Stimulated activated CD4-positive, alpha-beta T cell treated with anti-CD3 and anti-CD28 coated beads, Interleukin-4, amount 100 ng/mL, for 1 hour (primary cell): ENCODE results near the gene LACC1.

Experiments
- DNase-seq: peaks from one replicate; pipeline ENCODE4 v3.0.0-alpha.2; 2020

The LACC1 gene

GRCh38 chr13:43894438-43894837, 14.7 kb downstream of the LACC1 start:
- no peak for DNase-seq

GRCh38 chr13:43895940-43896339, 16.2 kb downstream of the LACC1 start:
- DNase-seq: no peak

GRCh38 chr13:43905435-43906031, 25.8 kb downstream of the LACC1 start:
- no peak for DNase-seq

DNA sequence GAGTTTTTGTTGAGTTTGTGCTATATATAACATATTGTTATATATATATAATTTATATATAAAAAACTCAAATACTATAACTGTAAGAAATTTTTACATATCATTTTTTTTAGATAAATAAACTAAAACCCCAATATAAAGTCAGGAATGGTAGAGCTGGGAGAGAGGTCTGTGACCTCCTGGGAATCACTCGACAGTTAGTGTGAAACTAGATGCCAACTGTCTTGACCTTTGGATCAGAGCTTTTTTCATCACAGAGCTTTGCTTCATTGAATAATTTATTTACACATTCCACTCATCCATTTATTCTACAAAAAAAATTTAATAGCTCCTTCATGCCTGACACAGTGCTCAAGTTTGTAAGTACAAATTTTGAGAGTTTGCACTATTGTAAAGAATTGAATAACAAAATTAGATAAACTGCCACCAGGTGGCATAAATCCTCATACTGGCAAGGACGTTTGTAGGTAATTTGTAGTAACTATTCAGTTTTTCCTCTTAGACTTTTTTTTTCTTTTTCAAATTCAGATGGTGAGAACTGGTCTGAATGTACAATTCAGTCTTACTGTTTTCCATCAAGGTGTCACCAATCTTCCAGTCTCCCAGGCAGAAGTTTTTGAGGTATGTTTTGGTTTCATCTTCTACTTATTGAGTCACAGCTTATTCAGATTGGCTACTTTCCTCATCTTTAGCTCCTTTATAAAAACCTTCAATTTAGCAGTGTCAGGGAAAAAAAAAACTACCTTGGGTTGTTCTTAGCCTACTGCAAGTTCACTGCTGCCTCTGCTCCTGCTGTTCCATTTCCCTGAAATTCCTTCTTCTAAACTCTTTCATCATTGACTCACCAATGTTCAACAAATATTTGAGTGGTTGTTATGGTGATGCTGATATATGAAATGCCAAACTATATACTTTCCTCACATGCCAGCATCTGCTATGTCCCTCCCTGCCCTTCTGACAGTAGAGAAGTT, 28.7 kb downstream of the LACC1 start:
- no peak for DNase-seq

DNA sequence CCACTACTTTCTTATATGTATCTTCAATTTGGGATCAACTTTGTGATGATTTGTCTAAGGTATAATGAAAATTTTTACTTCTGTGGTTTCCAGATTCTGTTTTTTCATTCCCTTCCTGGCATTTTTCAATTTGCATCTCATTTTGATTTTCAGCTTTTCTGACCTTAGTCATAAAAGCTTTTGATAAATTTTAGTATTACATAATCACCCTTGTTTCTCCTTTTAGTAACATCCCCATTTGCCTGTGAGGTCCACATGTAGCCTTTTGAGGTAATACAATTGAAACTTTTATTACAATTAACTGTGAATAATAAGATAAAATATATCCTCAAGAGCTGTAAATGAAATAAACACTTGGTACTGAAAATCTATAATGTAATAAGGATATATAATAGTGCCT, 31.2 kb downstream of the LACC1 start:
- no peak for DNase-seq

DNA sequence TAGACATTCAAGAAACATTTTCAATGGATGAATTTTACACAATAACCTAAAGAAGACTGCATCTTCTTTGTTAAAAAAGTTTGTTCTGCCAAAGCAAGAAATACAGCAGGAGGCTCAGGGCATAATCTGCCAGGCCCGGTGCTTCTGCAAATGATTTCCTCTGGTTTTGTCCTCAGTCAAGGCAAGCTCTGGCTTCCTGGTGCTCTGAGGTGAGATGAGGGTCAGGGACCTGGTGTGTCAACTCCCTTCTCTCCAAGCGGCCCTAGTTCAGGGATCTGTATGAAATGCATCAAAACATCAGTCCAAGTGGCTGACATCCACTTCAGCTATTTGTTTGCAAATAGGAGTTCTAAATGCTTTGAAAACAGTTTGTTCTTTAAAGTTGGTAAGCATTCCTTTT, 31.6 kb downstream of the LACC1 start:
- DNase-seq: no peak

GRCh38 chr13:43911871-43912270, 32.2 kb downstream of the LACC1 start:
- no peak for DNase-seq

- DNase-seq: no peak
Measured at GRCh38 chr13:43915451-43915850, 35.7 kb downstream of the LACC1 start.

- no peak for DNase-seq
Measured at GRCh38 chr13:43916828-43917227, 37.1 kb downstream of the LACC1 start.

DNA sequence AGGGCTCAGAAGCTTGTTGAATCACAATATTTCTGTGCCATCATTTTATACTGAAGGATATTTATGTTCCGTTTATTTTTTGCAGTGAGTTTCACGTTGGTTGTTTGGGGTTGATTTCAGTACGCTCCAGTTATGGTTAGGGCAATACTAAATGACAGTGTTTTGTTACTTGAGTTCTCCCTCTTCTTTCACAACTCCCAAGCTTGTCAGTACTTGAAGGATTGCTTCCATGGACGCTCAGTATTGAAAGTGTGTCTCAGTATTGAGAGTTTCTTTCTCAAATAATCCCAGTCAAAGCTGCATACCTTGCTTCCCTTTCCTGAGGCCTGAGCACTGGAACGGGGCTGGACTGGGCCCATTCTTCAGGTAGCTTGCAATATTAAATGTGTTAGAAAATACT, 38.9 kb downstream of the LACC1 start:
- no peak for DNase-seq

- no peak for DNase-seq
Measured at GRCh38 chr13:43920965-43921674, 41.4 kb downstream of the LACC1 start.

GRCh38 chr13:43924549-43925245, 45.0 kb downstream of the LACC1 start:
- no peak for DNase-seq

DNA sequence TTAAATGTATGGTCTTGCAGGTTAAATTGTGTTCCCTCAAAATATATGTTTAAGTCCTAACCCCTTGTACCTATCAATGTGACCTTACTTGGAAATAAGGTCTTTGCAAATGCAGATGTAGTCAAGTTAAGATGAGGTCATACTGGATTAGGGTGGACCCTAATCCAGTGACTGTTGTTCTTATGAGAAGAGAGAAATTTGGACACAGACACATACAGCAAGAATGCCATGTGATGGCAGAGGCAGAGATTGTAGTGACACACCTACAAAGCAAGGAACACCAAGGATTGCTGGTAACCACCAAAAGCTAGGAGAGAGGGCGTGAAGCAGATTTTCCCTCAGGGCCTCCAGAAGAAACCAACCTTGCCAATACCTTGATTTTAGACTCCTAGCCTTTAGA, 50.2 kb downstream of the LACC1 start:
- DNase-seq: no peak

DNA sequence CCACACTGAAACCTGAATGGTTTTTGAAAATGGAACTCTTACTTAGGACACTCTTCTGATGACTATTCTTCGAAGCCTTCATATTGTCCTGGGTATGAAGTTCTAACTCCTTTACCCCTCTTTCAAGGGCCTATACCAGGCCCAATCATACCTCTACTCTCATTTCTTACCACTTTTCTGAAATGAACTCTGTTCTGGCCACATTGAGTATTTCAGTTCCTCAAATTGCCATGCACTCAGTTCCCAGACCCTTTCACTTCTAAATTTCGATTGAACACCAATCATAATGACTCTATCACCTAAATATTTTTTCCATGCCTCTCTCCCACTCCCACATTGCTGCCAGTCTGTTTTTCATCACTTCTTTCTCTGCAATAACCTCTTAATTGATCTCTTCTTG, 53.7 kb downstream of the LACC1 start:
- no peak for DNase-seq

GRCh38 chr13:43934273-43934672, 54.6 kb downstream of the LACC1 start:
- no peak for DNase-seq

DNA sequence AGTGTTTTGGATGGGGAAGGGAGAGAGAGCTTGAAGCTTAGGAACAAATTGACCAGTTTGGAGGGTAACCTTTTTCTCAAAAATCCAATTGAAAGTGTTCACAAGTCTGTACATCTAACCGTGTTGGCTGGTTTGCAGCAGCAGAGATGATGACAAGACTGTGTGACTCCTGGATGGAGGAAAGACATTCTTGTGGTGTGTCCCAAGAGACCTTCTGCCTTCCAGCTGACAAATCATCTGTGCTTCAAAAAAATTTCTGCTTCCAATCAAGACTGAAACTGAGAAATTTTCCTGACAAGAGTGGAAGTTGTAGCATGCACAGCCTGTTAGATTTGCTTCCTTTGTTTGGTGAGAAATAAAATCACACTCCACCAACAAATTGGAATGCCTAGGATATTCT, 56.2 kb downstream of the LACC1 start:
- DNase-seq: no peak

DNA sequence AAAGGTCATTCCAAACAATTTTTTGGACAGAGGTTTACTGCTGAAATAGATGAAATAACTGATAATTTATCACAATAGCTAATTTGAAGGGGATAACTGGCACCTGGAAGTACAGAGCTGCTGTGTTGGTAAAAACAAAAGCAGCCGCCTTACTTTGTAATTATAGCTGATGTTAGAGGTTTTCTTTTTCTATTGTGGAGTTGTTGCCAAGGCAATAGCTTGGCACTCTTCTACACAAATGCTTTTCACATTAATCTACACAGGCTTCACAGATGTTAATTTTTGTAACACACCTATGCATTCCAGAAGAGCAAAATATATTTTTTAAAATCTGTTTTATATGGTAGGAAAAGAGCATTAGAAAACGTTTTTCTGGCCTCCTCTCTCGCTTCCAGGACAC, 56.9 kb downstream of the LACC1 start:
- DNase-seq: no peak

GRCh38 chr13:43937839-43938238, 58.1 kb downstream of the LACC1 start:
- DNase-seq: no peak

DNA sequence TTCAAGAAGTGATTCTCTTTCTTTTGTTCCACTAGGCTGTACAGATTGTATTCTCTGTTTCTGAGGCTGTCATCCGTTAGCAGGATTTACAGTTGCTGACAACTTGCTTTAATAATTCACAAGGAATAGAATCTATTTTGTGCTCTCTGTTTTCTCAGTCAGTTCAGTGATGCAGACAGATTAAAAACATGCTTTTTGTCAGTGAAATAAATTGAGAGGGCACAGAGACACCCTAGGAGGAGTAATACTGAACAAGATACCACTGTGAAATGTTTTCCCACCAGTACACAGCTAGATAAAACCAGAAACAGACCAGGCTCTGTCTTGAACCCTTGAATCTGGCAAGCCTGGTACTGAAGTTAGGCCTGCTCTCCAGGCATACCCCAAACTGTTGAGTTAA, 58.7 kb downstream of the LACC1 start:
- no peak for DNase-seq

DNA sequence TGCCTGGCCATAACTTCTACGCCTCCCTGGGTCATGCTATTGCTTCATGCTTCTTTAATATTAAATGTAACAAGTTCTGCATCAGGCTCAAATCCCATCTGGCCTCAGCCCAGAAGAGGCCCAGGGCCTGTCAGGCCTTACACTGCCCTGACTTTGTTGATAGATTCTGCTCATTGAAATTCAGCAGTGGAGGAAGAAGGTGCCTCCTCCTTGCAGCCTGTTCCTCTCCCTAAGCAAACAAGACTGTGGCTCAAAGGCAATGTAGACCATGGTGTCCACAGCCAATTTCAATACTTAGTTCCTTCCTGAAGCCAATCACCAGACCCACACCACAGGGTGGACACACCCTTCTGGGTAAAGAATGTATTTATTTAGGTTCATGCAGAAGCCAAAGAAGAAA, 59.4 kb downstream of the LACC1 start:
- no peak for DNase-seq

- no peak for DNase-seq
Measured at GRCh38 chr13:43942286-43942685, 62.6 kb downstream of the LACC1 start.
